Measurements from ENCODE around the gene PDHX.

DNA sequence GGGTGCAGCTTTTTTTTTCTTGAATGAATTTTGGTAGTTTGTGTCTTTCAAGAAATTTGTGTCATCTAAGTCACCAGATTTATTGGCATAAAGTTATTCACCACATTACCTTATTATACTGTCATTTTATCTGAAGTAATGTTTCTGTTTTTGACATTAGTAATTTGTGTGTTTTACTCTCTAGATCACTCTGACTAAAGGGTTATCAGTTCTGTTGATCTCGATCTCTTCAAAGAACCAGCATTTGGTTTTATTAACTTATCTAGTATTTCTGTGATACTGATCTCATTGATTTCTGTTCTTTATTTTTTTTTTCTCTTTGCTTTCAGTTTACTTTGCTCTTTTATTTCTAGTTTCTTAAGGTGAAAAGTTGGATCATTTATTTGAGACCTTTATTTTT lies 55.5 kb downstream of the PDHX start:
- TF ChIP-seq TARDBP (IDR thresholded peaks at IDR 0.05) (no peak), FOXM1 (IDR thresholded peaks at IDR 0.05; ENCODE audit: borderline replicate concordance) (no peak), NFRKB (IDR thresholded peaks at IDR 0.05) (no peak), SUZ12 (IDR thresholded peaks at IDR 0.05) (no peak), SP1 (IDR thresholded peaks at IDR 0.05) (no peak), FOXA1 (IDR thresholded peaks at IDR 0.05) (no peak)
- TF ChIP-seq, protein P1, sequence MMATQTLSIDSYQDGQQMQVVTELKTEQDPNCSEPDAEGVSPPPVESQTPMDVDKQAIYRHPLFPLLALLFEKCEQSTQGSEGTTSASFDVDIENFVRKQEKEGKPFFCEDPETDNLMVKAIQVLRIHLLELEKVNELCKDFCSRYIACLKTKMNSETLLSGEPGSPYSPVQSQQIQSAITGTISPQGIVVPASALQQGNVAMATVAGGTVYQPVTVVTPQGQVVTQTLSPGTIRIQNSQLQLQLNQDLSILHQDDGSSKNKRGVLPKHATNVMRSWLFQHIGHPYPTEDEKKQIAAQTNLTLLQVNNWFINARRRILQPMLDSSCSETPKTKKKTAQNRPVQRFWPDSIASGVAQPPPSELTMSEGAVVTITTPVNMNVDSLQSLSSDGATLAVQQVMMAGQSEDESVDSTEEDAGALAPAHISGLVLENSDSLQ (IDR thresholded peaks at IDR 0.05), result no peak
